NCI-H69 (cell line): ENCODE results near the gene WASHC2A.
"Not testable (repeated sequence)": the region's sequence is repeated elsewhere in the genome, so short reads cannot be mapped to it uniquely, and the experiment has no call there.

Source experiments
- DNase-seq: peaks from one replicate; lab custom pipeline; 2025; lab: John Stamatoyannopoulos, UW

WASHC2A gene

GRCh38 chr10:50067546-50068351, at the start of gene WASHC2A:
WASHC2A (plus strand) TSS chr10:50067954; CDS start chr10:50068006, 52 bp downstream.
- DNase-seq: peak; percentile 85

DNA sequence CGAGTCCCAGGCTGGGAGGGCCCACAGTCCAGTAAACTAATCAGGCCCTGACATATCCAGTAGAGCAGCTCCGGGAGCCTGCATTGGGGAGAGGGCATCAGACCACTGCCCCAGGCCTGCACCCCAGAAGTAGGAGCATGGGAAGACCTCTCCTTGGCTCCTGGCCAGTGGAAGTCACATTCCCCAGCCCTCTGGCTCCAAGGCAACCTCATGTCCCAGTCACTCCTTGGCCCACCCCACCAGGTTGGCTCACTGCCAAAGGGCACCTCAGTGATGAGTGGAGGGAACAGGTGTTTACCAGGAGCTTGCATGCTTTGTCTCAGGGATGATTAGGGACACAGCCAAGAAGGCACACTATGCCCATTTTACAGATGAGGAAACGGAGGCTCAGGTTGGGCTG, 48.5 kb upstream of the WASHC2A start:
- peak; percentile 31 for DNase-seq

DNA sequence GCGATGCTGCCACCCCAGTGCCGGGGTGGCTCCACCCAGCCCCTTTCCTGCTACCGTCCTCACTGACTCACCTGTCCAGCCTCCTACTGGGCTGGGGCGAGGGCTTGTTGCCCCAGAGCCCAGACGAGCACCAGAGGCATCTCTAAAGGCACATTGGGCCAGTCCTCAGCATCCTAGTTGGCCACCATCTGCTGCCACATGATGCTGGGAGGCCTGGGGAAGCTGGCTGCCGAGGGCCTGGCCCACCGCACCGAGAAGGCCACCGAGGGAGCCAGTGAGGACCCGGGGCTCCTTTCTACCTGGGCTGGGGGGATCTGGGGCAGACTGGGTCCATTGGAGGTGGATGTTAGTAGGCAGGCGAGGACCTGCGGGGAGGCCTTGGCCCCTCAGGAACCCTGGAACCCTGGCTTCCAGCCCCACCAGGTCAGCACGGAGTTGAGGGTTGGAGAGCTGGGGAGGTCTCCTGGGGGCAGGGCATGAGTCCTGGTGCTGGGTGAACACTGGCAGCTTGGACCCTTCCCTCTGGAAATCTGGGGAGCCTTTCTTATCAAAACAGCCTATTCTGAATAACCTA, 47.2 kb upstream of the WASHC2A start:
- not testable (repeated sequence) for DNase-seq

- DNase-seq: no peak
Observed at GRCh38 chr10:50021646-50022045, 46.1 kb upstream of the WASHC2A start.

DNA sequence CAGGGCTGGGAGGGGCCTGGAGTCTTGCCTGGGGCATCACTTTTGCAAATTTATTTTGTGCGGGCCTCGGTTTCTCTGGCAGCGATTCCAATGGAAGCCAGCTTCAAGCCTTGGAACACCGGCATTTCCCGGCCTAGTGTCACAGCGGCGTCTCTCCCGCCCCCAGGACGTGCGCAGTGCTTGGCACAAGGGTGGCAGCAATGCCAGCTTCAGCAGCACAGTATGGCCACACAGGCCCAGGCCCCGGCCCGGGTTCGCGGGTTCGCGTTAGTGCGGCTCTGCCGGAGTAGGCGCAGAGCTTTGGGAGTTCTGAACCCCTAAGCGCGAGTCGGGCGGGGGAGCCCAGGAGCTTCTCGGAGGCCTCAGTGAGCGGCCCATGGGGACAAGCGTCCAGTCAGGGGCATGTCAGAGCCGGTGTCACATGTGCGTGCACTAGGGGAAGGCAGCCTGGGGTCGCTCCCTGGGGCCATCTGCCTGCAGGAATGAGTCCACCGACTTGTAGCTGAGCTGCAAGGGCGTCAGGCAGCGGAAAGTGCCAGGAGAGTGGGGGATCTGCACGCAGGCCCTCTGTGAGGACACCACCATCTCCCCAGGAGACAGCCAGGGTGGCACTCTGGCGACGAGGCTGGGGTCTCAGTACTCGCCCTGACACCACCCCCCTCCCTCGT, 42.9 kb upstream of the WASHC2A start:
- DNase-seq: not testable (repeated sequence)

GRCh38 chr10:50025627-50026026, 42.1 kb upstream of the WASHC2A start:
- no peak for DNase-seq

DNA sequence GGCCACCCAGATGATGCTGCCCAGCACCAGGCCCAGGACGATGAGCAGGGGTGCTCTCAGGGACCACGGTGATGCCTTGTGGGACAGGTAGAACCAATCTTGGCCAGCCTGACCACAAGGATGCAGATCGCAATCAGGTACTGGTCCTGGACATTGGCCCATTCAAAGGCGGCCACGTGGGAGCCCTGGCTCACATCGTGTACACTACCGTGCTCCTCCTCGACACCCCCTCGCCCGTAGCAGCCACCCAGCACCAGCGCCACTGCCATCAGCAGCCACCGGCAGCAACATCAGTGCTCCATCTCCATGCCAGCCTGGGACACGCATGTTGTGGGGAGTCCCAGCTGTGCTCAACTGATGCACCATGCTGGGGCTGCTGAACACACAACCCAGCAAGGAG, 40.6 kb upstream of the WASHC2A start:
- no peak for DNase-seq

DNA sequence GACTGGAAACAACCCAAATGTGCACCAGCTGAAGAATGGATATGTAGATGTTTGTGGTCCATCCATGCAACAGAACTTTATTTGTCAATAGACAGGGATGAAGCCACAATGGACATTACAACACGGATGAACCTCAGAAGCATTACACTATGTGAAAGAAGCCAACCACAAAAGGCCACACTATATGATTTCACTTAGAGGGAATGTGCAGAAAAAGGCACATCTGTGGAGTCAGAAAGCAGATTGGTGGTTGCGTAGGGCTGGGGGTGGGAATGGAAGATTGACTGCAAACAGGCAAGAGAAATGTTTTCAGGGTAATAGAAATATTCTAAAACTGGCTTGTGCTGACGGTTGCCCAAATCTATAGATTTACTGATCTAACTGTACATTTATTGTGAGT, 34.3 kb upstream of the WASHC2A start:
- no peak for DNase-seq

DNA sequence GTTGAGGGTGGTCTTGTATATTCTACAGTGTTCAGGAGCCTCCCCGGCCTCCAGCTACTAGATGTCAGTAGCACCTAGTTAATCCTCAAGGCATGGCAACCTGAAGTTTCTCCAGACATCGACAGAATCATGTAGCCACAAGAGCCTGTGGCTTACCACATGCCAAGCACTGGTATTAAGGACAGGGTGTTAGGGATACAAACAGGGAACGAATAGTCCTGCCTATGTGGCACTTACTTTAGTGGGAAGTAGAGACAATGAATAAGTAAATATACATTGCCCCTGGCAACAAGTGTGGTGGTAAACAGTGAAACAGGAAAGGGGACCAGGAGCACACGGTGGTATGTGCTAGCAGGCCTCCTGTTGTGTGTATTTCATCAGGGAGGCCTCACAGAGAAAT, 32.4 kb upstream of the WASHC2A start:
- DNase-seq: peak; percentile 19

- no peak for DNase-seq
Observed at GRCh38 chr10:50044941-50045664, 22.7 kb upstream of the WASHC2A start.

GRCh38 chr10:50046457-50046856, 21.3 kb upstream of the WASHC2A start:
- not testable (repeated sequence) for DNase-seq

DNA sequence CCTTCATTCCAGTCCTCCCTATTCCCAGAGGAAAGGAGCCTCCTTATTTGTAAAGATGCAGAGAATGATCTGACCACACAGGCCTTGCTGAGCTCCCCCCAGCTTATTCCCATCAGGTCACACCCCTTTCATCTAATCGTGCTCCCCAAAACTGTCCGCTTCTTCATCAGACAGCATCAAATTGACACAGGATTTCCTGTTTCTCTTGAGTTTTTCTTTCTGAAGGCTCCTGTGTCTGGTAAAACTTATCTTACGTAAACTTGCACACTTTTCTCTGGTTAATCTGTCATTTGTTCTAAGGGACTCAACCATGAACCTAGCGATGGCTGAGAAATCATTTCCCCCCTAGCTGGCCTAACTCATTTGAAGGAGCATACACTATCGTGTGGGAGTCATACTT, 20.2 kb upstream of the WASHC2A start:
- DNase-seq: not testable (repeated sequence)

GRCh38 chr10:50051995-50052660, 15.6 kb upstream of the WASHC2A start:
- not testable (repeated sequence) for DNase-seq

DNA sequence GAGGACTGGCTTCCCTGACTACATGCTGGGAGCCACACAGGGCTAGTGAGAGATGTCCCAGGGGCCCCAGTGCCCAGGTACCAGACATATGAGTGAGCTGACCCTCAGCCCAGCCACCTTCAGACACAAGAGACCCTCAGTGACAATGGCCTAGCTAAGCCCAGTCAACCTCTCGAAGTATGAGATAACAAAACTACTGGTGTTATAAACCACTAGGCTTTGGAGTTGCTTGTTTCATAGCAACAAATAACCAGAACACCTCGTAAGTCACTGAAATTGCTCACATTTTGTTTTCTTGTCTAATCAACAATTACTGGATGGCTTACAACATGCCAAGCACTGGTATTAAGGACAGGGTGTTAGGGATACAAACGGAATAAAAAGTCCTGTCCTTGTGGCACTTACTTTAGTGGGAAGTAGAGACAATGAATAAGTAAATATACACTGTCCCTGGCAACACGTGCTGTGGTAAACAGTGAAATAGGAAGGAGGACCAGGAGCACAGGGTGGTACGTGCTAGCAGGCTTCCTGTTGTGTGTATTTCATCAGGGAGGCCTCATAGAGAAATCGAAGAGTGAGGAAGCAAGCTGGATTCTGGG, 14.9 kb upstream of the WASHC2A start:
- not testable (repeated sequence) for DNase-seq

DNA sequence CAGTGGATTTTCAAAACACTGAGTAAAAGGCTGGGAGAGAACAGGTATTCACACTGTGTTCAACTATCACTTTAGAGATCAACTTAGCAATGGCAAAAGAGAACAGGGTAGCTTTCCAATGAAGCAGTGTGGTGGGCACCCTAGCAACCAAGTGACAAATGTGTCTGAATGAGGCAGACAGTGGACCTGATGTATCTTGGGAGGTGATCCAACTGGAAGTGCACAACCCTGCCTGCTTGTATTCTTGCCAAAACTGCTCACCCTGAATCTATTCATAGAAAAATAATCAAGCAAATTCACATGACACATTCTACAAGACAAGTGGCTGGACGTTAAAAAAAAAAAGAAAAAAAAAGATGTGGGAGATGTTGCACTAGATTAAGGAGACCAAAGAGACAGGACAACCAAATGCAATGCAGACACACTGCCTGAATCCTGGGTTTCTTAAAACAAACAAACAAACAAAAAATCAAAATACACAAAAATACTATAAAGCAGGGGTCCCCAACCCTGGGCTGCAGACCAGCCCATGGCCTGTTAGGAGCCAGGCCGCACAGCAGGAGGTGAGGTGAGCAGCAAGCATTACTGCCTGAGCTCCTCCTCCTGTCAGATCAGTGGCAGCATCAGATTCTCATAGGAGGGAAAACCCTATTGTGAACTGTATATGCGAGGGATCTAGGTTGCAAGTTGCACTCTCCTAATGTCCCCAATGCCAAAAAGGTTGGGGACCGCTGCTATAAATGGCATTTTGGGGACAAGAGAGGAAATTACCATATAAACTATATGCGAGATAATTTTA, 12.1 kb upstream of the WASHC2A start:
- DNase-seq: not testable (repeated sequence)

- DNase-seq: not testable (repeated sequence)
Observed at GRCh38 chr10:50056654-50057053, 11.1 kb upstream of the WASHC2A start.

DNA sequence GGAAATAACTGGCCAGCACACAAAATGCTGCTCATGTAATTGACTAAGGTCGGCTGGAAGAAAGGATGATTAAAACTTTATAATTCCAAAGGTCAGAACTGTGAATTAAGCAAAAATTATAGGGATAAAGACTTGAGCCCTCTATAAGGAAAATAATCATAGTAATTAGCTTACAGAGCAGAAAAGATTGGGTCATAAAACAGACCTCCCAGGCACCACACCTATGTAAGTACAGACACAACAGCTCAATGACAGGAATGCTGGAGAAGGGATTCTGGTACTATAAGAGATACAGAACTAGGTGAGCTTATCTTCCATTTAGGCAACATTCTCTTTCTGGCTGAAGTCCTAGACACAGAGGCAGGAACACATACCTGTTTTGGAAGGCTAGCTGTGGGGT, 9.0 kb upstream of the WASHC2A start:
- not testable (repeated sequence) for DNase-seq

DNA sequence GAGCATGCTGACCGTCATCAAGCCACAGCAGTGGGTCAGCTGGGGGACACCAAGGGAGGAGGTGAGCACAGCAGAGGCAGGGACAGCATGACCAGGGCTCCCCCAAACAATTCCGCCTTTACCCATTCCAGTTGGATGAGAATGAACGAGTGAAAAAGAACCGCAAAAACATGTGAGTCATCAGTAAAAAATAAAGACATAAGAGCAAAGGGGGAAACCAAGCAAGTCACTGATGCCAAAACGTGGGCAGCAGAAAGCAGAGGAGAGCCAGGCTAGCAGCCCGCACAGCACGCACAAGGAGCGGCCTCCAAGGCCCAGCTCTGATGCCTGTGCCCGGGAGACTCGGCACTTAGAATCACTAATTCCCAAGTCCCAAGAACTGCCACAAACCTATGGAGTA, 7.8 kb upstream of the WASHC2A start:
- DNase-seq: not testable (repeated sequence)

GRCh38 chr10:50061548-50061947, 6.2 kb upstream of the WASHC2A start:
- DNase-seq: not testable (repeated sequence)

DNA sequence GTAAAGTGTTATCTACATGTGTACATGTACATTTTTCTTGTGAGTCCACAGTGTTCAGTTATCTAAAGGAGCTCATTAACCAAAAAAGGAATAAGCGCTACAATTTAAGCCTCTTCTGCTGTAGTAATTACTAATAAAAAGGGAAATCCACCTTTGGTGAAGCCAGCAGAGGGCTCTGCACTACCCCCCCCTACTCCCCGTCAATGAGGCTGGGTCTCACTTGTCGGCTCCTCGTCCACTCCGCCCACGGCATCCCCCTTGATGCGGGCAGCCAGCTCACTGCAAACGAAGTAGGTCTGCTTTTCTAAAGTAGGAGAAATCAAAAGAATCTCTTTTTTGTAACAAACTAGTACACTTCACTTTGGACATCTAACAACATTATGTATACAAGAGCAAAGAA, 4.7 kb upstream of the WASHC2A start:
- no peak for DNase-seq

- DNase-seq: not testable (repeated sequence)
Observed at GRCh38 chr10:50068352-50068659, 552 bp downstream of the WASHC2A start.
